NCI-H345 treated with DMSO at 0.1 percent for 48 hours (cell line): ENCODE results near the gene LRRC27.

Experiments
- DNase-seq: peaks from one replicate; lab custom pipeline; 2025; ENCODE audit not compliant: unreplicated experiment; lab: John Stamatoyannopoulos, UW

LRRC27 gene

GRCh38 chr10:132355297-132355696 is 23.3 kb downstream of the LRRC27 start:
- DNase-seq = no peak

- no peak for DNase-seq
Measured at GRCh38 chr10:132355754-132356153, 23.8 kb downstream of the LRRC27 start.

GRCh38 chr10:132356621-132357195 is 24.7 kb downstream of the LRRC27 start:
- no peak for DNase-seq

- DNase-seq = no peak
Measured at GRCh38 chr10:132357286-132358058, 25.5 kb downstream of the LRRC27 start.

GRCh38 chr10:132359305-132360040 is 27.5 kb downstream of the LRRC27 start:
- DNase-seq = no peak

GRCh38 chr10:132360766-132361447 is 28.9 kb downstream of the LRRC27 start:
- DNase-seq = no peak

- no peak for DNase-seq
Measured at GRCh38 chr10:132361581-132362101, 29.6 kb downstream of the LRRC27 start.

GRCh38 chr10:132362151-132362611 is 30.2 kb downstream of the LRRC27 start:
- DNase-seq = no peak

- DNase-seq = no peak
Measured at GRCh38 chr10:132363376-132363775, 31.4 kb downstream of the LRRC27 start.

GRCh38 chr10:132363921-132364593 is 32.1 kb downstream of the LRRC27 start:
- no peak for DNase-seq

- DNase-seq = no peak
Measured at GRCh38 chr10:132364594-132364970, 32.6 kb downstream of the LRRC27 start.

- DNase-seq = no peak
Measured at GRCh38 chr10:132365102-132365501, 33.1 kb downstream of the LRRC27 start.

GRCh38 chr10:132366006-132366405 is 34.0 kb downstream of the LRRC27 start:
- DNase-seq = no peak

GRCh38 chr10:132366499-132366898 is 34.5 kb downstream of the LRRC27 start:
- DNase-seq = no peak

GRCh38 chr10:132368391-132368790 is 36.4 kb downstream of the LRRC27 start:
- DNase-seq = no peak

- no peak for DNase-seq
Measured at GRCh38 chr10:132368881-132369635, 37.1 kb downstream of the LRRC27 start.

GRCh38 chr10:132369636-132370185 is 37.7 kb downstream of the LRRC27 start:
- DNase-seq = no peak

- DNase-seq = no peak
Measured at GRCh38 chr10:132370426-132371340, 38.7 kb downstream of the LRRC27 start.
